ENCODE results near the gene BCAS3. TPM values are rescaled to one million over a fixed set of nuclear protein-coding genes. Genes with fewer than 3 reads are reported as not detected.

The BCAS3 gene
- polyA plus RNA-seq, 3 donors: 10.3 to 19.1 (median 14.7) TPM

DNA sequence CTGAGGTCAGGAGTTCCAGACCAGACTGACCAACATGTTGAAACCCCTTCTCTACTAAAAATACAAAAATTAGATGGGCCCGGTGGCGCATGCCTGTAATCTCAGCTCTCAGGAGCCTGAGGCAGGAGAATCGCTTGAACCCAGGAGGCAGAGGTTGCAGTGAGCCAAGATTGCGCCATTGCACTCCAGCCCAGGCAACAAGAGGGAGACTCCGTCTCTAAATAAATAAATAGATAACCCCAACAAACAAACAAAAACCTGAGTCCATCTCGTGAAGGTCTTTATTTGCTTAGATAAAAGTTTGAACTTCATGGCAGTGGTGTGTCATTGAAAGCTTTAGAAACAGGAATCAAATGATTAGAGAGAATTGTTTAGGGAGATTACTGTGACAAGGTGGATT is 167.4 kb downstream of the BCAS3 start:
- Histone ChIP-seq H3K27ac (ENCODE audit: low read depth in 1 of 2, low read length in 2 of 2) (no peak overlapping the region), H4K20me1 (ENCODE audit: insufficient read depth, low read length) (no peaks in the 10 kb centered on the region), H3K4me2 (replicated peaks; ENCODE audit: extremely low read depth, low read length, poor library complexity, severe bottlenecking) (no peak overlapping the region), H3K36me3 (replicated peaks in 1 of 2; ENCODE audit: control insufficient read depth in 1 of 2, insufficient read depth in 2 of 2, low read length in 2 of 2) (no peaks in the 10 kb centered on the region), H3K9ac (ENCODE audit: insufficient read depth, low read length, poor library complexity, severe bottlenecking) (no peak overlapping the region), H3K79me2 (ENCODE audit: insufficient read depth, low read length) (no peaks in the 10 kb centered on the region), H2AFZ (ENCODE audit: insufficient read depth, low read depth, low read length, poor library complexity, severe bottlenecking) (no peak overlapping the region), H3K4me3 (replicated peaks in 1 of 3; ENCODE audit: low read depth in 2 of 3, low read length in 3 of 3) (no peak overlapping the region), H3K4me1 (ENCODE audit: control insufficient read depth in 1 of 2, insufficient read depth in 2 of 2, low read length in 2 of 2) (no peaks in the 10 kb centered on the region), H3K27me3 (ENCODE audit: control insufficient read depth in 2 of 2, insufficient read depth in 2 of 2, low read length in 2 of 2) (no peaks in the 10 kb centered on the region), H3K9me3 (replicated peaks in 1 of 2; ENCODE audit: control insufficient read depth in 1 of 2, insufficient read depth in 1 of 2, low read length in 2 of 2) (no peaks in the 10 kb centered on the region)
- DNase-seq: no peak
- Mint-ChIP-seq H3K4me3 (no peak overlapping the region), H3K4me1 (peaks cover 8% of the 10 kb centered on the region), H3K27me3 (ENCODE audit: low read depth in 3 of 3) (peaks cover 0 to 3% (median 0%) of the 10 kb centered on the region in 3 donors), H3K36me3 (peaks cover 0 to 3% of the 10 kb centered on the region in 2 donors), H3K27ac (no peak overlapping the region), H3K9me3 (peaks cover 0 to 3% (median 1%) of the 10 kb centered on the region in 7 donors)
- 100% methylated on average over 3 of the region's 6 CpGs for WGBS (ENCODE audit: insufficient coverage)
- intact Hi-C loops (cut with micrococcal nuclease): no loop called here
- TF ChIP-seq CTCF (IDR thresholded peaks at IDR 0.05): no peak

DNA sequence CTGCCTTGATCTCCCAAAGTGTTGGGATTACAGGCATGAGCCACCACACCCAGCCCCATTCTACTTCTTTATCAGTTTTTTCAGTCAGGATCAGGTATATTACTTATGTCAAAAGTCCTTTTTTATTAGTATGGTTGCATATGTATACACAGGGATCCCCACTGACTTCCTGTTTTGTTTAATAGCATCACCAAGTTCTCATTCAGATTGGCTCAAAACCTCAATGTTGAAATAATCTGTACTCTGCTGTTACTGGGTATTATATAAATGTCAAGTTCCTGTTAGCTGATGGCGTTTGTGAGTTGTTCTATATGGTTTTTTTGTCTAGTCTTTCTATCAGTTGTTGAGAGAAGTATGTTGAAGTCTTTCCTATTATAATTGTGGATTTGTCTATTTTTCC is 168.5 kb downstream of the BCAS3 start:
- no peak overlapping the region for H3K4me3 ChIP-seq (replicated peaks in 1 of 3; ENCODE audit: low read depth in 2 of 3, low read length in 3 of 3)
- peaks cover 0 to 3% of the 10 kb centered on the region in 2 donors for H3K36me3 Mint-ChIP-seq
- H3K9me3 Mint-ChIP-seq: peaks cover 0 to 3% (median 1%) of the 10 kb centered on the region in 7 donors
- no peak overlapping the region for H3K4me3 Mint-ChIP-seq
- no CpG with 5 or more reads among the region's 1 CpG for WGBS (ENCODE audit: insufficient coverage)
- no peaks in the 10 kb centered on the region for H3K4me1 ChIP-seq (ENCODE audit: control insufficient read depth in 1 of 2, insufficient read depth in 2 of 2, low read length in 2 of 2)
- H3K4me2 ChIP-seq (replicated peaks; ENCODE audit: extremely low read depth, low read length, poor library complexity, severe bottlenecking): no peak overlapping the region
- no peak overlapping the region for H3K9ac ChIP-seq (ENCODE audit: insufficient read depth, low read length, poor library complexity, severe bottlenecking)
- H3K27ac Mint-ChIP-seq: peak overlapping the region in 1 of 7 donors; percentile 48
- peak in 2 of 3 donors; percentile 6 to 7 for DNase-seq
- H3K27ac ChIP-seq (ENCODE audit: low read depth in 1 of 2, low read length in 2 of 2): no peak overlapping the region
- no peaks in the 10 kb centered on the region for H3K9me3 ChIP-seq (replicated peaks in 1 of 2; ENCODE audit: control insufficient read depth in 1 of 2, insufficient read depth in 1 of 2, low read length in 2 of 2)
- H3K79me2 ChIP-seq (ENCODE audit: insufficient read depth, low read length): no peaks in the 10 kb centered on the region
- H4K20me1 ChIP-seq (ENCODE audit: insufficient read depth, low read length): no peaks in the 10 kb centered on the region
- H3K27me3 Mint-ChIP-seq (ENCODE audit: low read depth in 3 of 3): peaks cover 0 to 3% (median 0%) of the 10 kb centered on the region in 3 donors
- H3K4me1 Mint-ChIP-seq: peaks cover 11% of the 10 kb centered on the region
- TF ChIP-seq CTCF (IDR thresholded peaks at IDR 0.05): no peak
- intact Hi-C loops (cut with micrococcal nuclease): no loop called here
- H2AFZ ChIP-seq (ENCODE audit: insufficient read depth, low read depth, low read length, poor library complexity, severe bottlenecking): no peak overlapping the region
- no peaks in the 10 kb centered on the region for H3K27me3 ChIP-seq (ENCODE audit: control insufficient read depth in 2 of 2, insufficient read depth in 2 of 2, low read length in 2 of 2)
- H3K36me3 ChIP-seq (replicated peaks in 1 of 2; ENCODE audit: control insufficient read depth in 1 of 2, insufficient read depth in 2 of 2, low read length in 2 of 2): no peaks in the 10 kb centered on the region

Data from CD14-positive monocyte (primary cell).